Measurements from ENCODE around the gene IFT122.
"Not testable (repeated sequence)": the region's sequence is repeated elsewhere in the genome, so short reads cannot be mapped to it uniquely, and the experiment has no call there.

IFT122 gene

GRCh38 chr3:129481225-129481765 is 41.3 kb downstream of the IFT122 start:
- DNase-seq = not testable (repeated sequence)

- DNase-seq = peak; percentile 43
Observed at GRCh38 chr3:129481766-129482332, 41.8 kb downstream of the IFT122 start.

GRCh38 chr3:129482721-129483120 is 42.7 kb downstream of the IFT122 start:
- no peak for DNase-seq

GRCh38 chr3:129483870-129484269 is 43.8 kb downstream of the IFT122 start:
- no peak for DNase-seq

- DNase-seq = not testable (repeated sequence)
Observed at GRCh38 chr3:129485146-129485545, 45.1 kb downstream of the IFT122 start.

- peak; percentile 99 for DNase-seq
Observed at GRCh38 chr3:129485721-129486663, 46.0 kb downstream of the IFT122 start.

GRCh38 chr3:129486664-129487035 is 46.6 kb downstream of the IFT122 start:
- DNase-seq = no peak

GRCh38 chr3:129487183-129487867 is 47.3 kb downstream of the IFT122 start:
- DNase-seq = no peak

- not testable (repeated sequence) for DNase-seq
Observed at GRCh38 chr3:129487868-129488335, 47.9 kb downstream of the IFT122 start.

GRCh38 chr3:129489258-129489657 is 49.2 kb downstream of the IFT122 start:
- DNase-seq = not testable (repeated sequence)

GRCh38 chr3:129490273-129490675 is 50.2 kb downstream of the IFT122 start:
- peak; percentile 90 for DNase-seq

GRCh38 chr3:129491077-129491476 is 51.1 kb downstream of the IFT122 start:
- not testable (repeated sequence) for DNase-seq

- no peak for DNase-seq
Observed at GRCh38 chr3:129491794-129492193, 51.8 kb downstream of the IFT122 start.

- DNase-seq = no peak
Observed at GRCh38 chr3:129492691-129493090, 52.7 kb downstream of the IFT122 start.

GRCh38 chr3:129493206-129493605 is 53.2 kb downstream of the IFT122 start:
- DNase-seq = no peak

GRCh38 chr3:129494499-129494898 is 54.5 kb downstream of the IFT122 start:
- DNase-seq = not testable (repeated sequence)

GRCh38 chr3:129495006-129495639 is 55.1 kb downstream of the IFT122 start:
- DNase-seq = peak; percentile 85

GRCh38 chr3:129497876-129498275 is 57.9 kb downstream of the IFT122 start:
- DNase-seq = not testable (repeated sequence)

GRCh38 chr3:129498603-129499488 is 58.8 kb downstream of the IFT122 start:
- DNase-seq = not testable (repeated sequence)

- DNase-seq = not testable (repeated sequence)
Observed at GRCh38 chr3:129499604-129500333, 59.7 kb downstream of the IFT122 start.

GRCh38 chr3:129500334-129500658 is 60.3 kb downstream of the IFT122 start:
- no peak for DNase-seq

Measured in EL (cell line).